ENCODE results near the gene CCDC116. TPM values are rescaled to one million over a fixed set of nuclear protein-coding genes. Genes with fewer than 3 reads are reported as not detected.
A peak's percentile ranks its signal among the peaks of the same experiment; 100 is the strongest.

The CCDC116 gene
- total RNA-seq, 2 donors from 2014 or later, result 0.46 to 0.84 TPM

DNA sequence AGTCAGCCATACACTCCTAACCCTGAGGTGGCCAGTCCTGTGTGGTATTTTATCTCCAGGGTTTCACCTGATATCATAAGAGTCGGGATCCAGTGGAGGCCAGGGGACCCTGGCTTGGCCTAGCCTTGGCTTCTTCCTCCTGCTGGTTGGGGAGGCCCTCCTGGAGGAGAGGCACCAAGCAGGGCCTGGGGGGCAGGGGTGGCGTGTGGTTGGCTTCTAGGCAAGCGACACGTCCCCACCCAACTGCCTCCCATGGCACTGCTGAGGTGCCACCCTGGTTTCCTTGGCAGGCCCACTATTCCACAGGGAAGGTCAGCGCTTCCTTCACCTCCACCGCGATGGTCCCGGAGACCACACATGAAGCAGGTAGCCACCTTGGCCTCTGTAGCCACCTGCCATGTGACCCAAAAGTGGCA, 53.6 kb downstream of the CCDC116 start:
- Mint-ChIP-seq H3K27me3 (ENCODE audit: insufficient read depth) (no peaks in the 10 kb centered on the region), H3K27ac (no peak overlapping the region), H3K9me3 (no peaks in the 10 kb centered on the region), H3K36me3 (ENCODE audit: low read depth) (peaks cover 46% of the 10 kb centered on the region), H3K4me1 (no peaks in the 10 kb centered on the region), H3K4me3 (no peak overlapping the region)
- TF ChIP-seq, protein P1, sequence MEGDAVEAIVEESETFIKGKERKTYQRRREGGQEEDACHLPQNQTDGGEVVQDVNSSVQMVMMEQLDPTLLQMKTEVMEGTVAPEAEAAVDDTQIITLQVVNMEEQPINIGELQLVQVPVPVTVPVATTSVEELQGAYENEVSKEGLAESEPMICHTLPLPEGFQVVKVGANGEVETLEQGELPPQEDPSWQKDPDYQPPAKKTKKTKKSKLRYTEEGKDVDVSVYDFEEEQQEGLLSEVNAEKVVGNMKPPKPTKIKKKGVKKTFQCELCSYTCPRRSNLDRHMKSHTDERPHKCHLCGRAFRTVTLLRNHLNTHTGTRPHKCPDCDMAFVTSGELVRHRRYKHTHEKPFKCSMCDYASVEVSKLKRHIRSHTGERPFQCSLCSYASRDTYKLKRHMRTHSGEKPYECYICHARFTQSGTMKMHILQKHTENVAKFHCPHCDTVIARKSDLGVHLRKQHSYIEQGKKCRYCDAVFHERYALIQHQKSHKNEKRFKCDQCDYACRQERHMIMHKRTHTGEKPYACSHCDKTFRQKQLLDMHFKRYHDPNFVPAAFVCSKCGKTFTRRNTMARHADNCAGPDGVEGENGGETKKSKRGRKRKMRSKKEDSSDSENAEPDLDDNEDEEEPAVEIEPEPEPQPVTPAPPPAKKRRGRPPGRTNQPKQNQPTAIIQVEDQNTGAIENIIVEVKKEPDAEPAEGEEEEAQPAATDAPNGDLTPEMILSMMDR (conservative IDR thresholded peaks at IDR 0.05), result no peak
- H3K27me3 ChIP-seq (ENCODE audit: control insufficient read depth, insufficient read depth, low read length, poor library complexity, severe bottlenecking), result no peaks in the 10 kb centered on the region
- no peak overlapping the region for H3K9ac ChIP-seq (ENCODE audit: extremely low read depth, low read length, poor library complexity, severe bottlenecking)
- DNase-seq, result no peak
- H3K27ac ChIP-seq (ENCODE audit: low read depth, low read length), result no peak overlapping the region
- no peaks in the 10 kb centered on the region for H3K9me3 ChIP-seq (ENCODE audit: control insufficient read depth, low read length)
- H3K4me3 ChIP-seq (ENCODE audit: low read length), result no peak overlapping the region
- H3K4me1 ChIP-seq (ENCODE audit: control insufficient read depth, insufficient read depth, low read length), result no peaks in the 10 kb centered on the region
- WGBS, 2 experiments (ENCODE audit: insufficient coverage in 1 of 2, insufficient read length in 1 of 2), result 90 to 98% methylated on average over 2 to 8 of the region's 8 CpGs
- H3K36me3 ChIP-seq (ENCODE audit: control insufficient read depth, insufficient read depth, low read length), result peaks cover 26% of the 10 kb centered on the region

Small RNAs within 50 kb of the gene (microRNA-seq; reads per million reads assigned to microRNA genes)
- gene MIR130B (ENCODE audit: borderline microRNAs expressed), result 396 reads per million, percentile 89 among the genes with 10 or more reads in this experiment
- gene MIR301B (ENCODE audit: borderline microRNAs expressed), result 4.2 reads per million, percentile 28 among the genes with 10 or more reads in this experiment

Other genes with a start within 250 kb of the CCDC116 start
- under 1 TPM; 0.55 to 0.57 TPM for gene RIMBP3B, start 249.0 kb upstream of the CCDC116 start, total RNA-seq
- 10 to 100 TPM; 38.5 to 45.6 TPM for gene HIC2, start 215.4 kb upstream of the CCDC116 start, total RNA-seq
- 1 to 10 TPM; 4.0 to 4.4 TPM for gene TMEM191C, start 165.4 kb upstream of the CCDC116 start, total RNA-seq
- gene RIMBP3C, start 81.3 kb upstream of the CCDC116 start, total RNA-seq, result under 1 TPM; 0.53 to 0.75 TPM
- gene UBE2L3, start 65.0 kb upstream of the CCDC116 start, total RNA-seq, result 10 to 100 TPM; 74.6 to 79.4 TPM
- 10 to 100 TPM; 16.4 to 19.9 TPM for gene YDJC, start 2.7 kb upstream of the CCDC116 start, total RNA-seq
- gene SDF2L1, start 9.5 kb downstream of the CCDC116 start, total RNA-seq, result 10 to 100 TPM; 30.3 to 61.4 TPM
- gene PPIL2, start 33.3 kb downstream of the CCDC116 start, total RNA-seq, result 10 to 100 TPM; 39.9 to 41.2 TPM
- 10 to 100 TPM; 13.4 to 23.4 TPM for gene YPEL1, start 103.0 kb downstream of the CCDC116 start, total RNA-seq
- gene MAPK1, start 234.9 kb downstream of the CCDC116 start, total RNA-seq, result 10 to 100 TPM; 76.8 to 78.6 TPM